Iris pigment epithelial cell (primary cell): Measurements from ENCODE around the gene UBA52.

Experiments
- DNase-seq: peaks from one replicate; pipeline ENCODE4 v3.0.0-alpha.2; 2011; ENCODE audit warnings: low read depth

UBA52 gene

GRCh38 chr19:18608805-18609716 is 37.4 kb downstream of the UBA52 start:
- no peak for DNase-seq

- no peak for DNase-seq
Observed at GRCh38 chr19:18609717-18610051, 38.0 kb downstream of the UBA52 start.

GRCh38 chr19:18610245-18610555 is 38.5 kb downstream of the UBA52 start:
- no peak for DNase-seq

- no peak for DNase-seq
Observed at GRCh38 chr19:18610556-18611326, 39.1 kb downstream of the UBA52 start.

GRCh38 chr19:18611327-18612050 is 39.8 kb downstream of the UBA52 start:
- DNase-seq, result no peak

GRCh38 chr19:18612051-18612771 is 40.6 kb downstream of the UBA52 start:
- no peak for DNase-seq

- DNase-seq, result no peak
Observed at GRCh38 chr19:18612772-18613588, 41.3 kb downstream of the UBA52 start, which contains the start of gene TMEM59L. Gene TMEM59L, plus strand, starts transcription at chr19:18612870. Its CDS starts 89 bp downstream, at chr19:18612959.

GRCh38 chr19:18613589-18614234 is 42.1 kb downstream of the UBA52 start:
- no peak for DNase-seq

GRCh38 chr19:18616023-18616422 is 44.4 kb downstream of the UBA52 start:
- no peak for DNase-seq

GRCh38 chr19:18617562-18617961 is 45.9 kb downstream of the UBA52 start:
- no peak for DNase-seq

- no peak for DNase-seq
Observed at GRCh38 chr19:18618236-18618635, 46.6 kb downstream of the UBA52 start.

- DNase-seq, result no peak
Observed at GRCh38 chr19:18620311-18620710, 48.7 kb downstream of the UBA52 start.

GRCh38 chr19:18620902-18621301 is 49.2 kb downstream of the UBA52 start:
- no peak for DNase-seq

- DNase-seq, result no peak
Observed at GRCh38 chr19:18626906-18627305, 55.2 kb downstream of the UBA52 start.
